SH-SY5Y (cell line): ENCODE data around the gene TTI1.

ENCODE experiments used
- GATA2 ChIP-seq: IDR thresholded peaks from 2 replicates; pipeline ENCODE4 v1.6.1; 2011; ENCODE audit warnings: mild to moderate bottlenecking, low read depth, low read length
- GATA3 ChIP-seq: IDR thresholded peaks from 2 replicates; pipeline ENCODE4 v1.6.1; 2011; ENCODE audit warnings: low read depth, mild to moderate bottlenecking, low read length, moderate library complexity

DNA sequence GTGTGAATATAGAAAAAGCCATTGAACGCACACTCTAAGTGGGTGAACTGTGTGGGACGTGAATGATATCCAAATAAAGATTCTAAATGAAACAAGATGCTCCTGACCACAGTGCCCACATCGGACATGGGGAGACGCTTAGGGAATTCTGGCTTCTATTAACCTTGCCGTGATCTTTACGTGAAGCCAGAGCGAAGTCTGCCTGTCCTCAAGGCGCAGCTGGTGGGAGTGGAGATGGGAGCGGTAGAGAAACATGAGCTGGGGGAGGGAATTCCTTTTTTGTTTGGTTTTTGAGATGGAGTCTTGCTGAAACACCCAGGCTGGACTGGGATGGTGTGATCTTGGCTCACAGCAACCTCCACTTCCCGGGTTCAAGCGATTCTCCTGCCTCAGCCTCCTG is 84.3 kb downstream of the TTI1 start:
- TF ChIP-seq GATA3 (no peak), GATA2 (no peak)
